Endodermal cell (in vitro differentiated cells): ENCODE measurements around the gene OR8U1. TPM values are rescaled to one million over a fixed set of nuclear protein-coding genes. Genes with fewer than 3 reads are reported as not detected.
A peak's percentile ranks its signal among the peaks of the same experiment; 100 is the strongest.
"Not testable (repeated sequence)": the region's sequence is repeated elsewhere in the genome, so short reads cannot be mapped to it uniquely, and the experiment has no call there.

ENCODE experiments used
- DNase-seq: peaks from one replicate; pipeline ENCODE4 v3.0.0-alpha.2; 2017
- H3K27ac ChIP-seq: 2 replicates; pipeline ENCODE4 v1.5.1; 2013; ENCODE audit warnings: mild to moderate bottlenecking, low read depth, low read length, moderate library complexity
- H3K27me3 ChIP-seq: 2 replicates; pipeline ENCODE4 v1.6.1; 2013; ENCODE audit warnings: mild to moderate bottlenecking, low read length, moderate library complexity; ENCODE audit not compliant: insufficient read depth, control insufficient read depth, poor library complexity, severe bottlenecking
- H3K36me3 ChIP-seq: 2 replicates; pipeline ENCODE4 v1.7.0; 2013; ENCODE audit warnings: mild to moderate bottlenecking, low read length, moderate library complexity; ENCODE audit not compliant: control insufficient read depth, insufficient read depth
- H3K4me1 ChIP-seq: one replicate; pipeline ENCODE4 v1.7.0; 2013; ENCODE audit warnings: low read length; ENCODE audit not compliant: control insufficient read depth, insufficient read depth
- H3K4me3 ChIP-seq: 2 replicates; pipeline ENCODE4 v1.5.1; 2013; ENCODE audit warnings: mild to moderate bottlenecking, low read length, moderate library complexity
- H3K9ac ChIP-seq: 2 replicates; pipeline ENCODE4 v1.6.1; 2013; ENCODE audit warnings: mild to moderate bottlenecking, low read length, moderate library complexity; ENCODE audit not compliant: poor library complexity, severe bottlenecking; ENCODE audit errors: extremely low read depth
- H3K9me3 ChIP-seq: 2 replicates; pipeline ENCODE4 v1.6.1; 2013; ENCODE audit warnings: mild to moderate bottlenecking, low read length, moderate library complexity; ENCODE audit not compliant: control insufficient read depth
- H3K27ac Mint-ChIP-seq: 2 replicates; pipeline ENCODE4 v1.8.0; 2020; ENCODE audit warnings: mixed read lengths
- H3K27me3 Mint-ChIP-seq: 2 replicates; pipeline ENCODE4 v1.8.0; 2021; ENCODE audit warnings: mild to moderate bottlenecking, mixed read lengths; ENCODE audit not compliant: insufficient read depth
- H3K36me3 Mint-ChIP-seq: 2 replicates; pipeline ENCODE4 v1.8.0; 2020; ENCODE audit warnings: low read depth, mixed read lengths
- H3K4me1 Mint-ChIP-seq: 2 replicates; pipeline ENCODE4 v1.8.0; 2020; ENCODE audit warnings: mixed read lengths
- H3K4me3 Mint-ChIP-seq: 2 replicates; pipeline ENCODE4 v1.8.0; 2020; ENCODE audit warnings: mild to moderate bottlenecking, moderate library complexity, mixed read lengths
- H3K9me3 Mint-ChIP-seq: 2 replicates; pipeline ENCODE4 v1.8.0; 2020; ENCODE audit warnings: mild to moderate bottlenecking, mixed read lengths
- WGBS, 2 experiments: methylation state at CpG; one replicate each; pipeline versions ENCODE4 v1.1.5 to v1.1.7; 2013; ENCODE audit warnings: missing lambda C conversion rate in 2 of 2, mixed read lengths in 1 of 2; ENCODE audit not compliant: insufficient coverage in 1 of 2, insufficient read length in 1 of 2; 5-methylcytosine and 5-hydroxymethylcytosine counted together
- total RNA-seq, 2 donors: library from RNA; stranded (reverse); fragmentation: NEBNext Ultra II Directional in 1 of 2; extraction: Animal tissue kit (Norgen Biotek cat#: 25700) in 1 of 2; gene quantifications; 2 replicates in 1 of 2; 3 replicates in 1 of 2; pipeline ENCODE4 v1.2.1, GENCODE V29; 2021
- TF ChIP-seq, protein P1 (sequence below): fragments of 200-600 bp; sonication (generic); conservative IDR thresholded peaks from 2 replicates; pipeline ENCODE4 v1.5.0; 2021; ENCODE audit warnings: antibody characterized with exemption, mild to moderate bottlenecking

Gene OR8U1
- total RNA-seq, 2 donors from 2014 or later: not detected

DNA sequence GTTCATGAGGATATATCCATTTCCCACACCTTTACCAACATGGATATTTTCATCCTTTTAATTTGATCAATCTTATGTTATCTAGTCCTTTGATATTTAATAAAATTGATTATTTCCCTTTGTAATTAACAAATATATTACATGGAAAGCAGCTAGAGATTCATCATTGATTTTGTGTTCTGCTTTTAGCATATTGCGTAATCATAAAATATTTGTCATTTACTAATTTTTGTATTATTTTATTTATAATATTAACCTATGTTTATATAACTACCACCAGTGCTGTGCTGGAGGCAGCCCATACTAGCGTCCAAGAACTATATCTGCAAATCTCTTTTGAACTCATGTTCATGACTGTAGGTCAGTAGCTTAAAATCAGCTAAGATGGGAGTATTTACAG, 4.7 kb downstream of the OR8U1 start:
- TF ChIP-seq, protein P1, sequence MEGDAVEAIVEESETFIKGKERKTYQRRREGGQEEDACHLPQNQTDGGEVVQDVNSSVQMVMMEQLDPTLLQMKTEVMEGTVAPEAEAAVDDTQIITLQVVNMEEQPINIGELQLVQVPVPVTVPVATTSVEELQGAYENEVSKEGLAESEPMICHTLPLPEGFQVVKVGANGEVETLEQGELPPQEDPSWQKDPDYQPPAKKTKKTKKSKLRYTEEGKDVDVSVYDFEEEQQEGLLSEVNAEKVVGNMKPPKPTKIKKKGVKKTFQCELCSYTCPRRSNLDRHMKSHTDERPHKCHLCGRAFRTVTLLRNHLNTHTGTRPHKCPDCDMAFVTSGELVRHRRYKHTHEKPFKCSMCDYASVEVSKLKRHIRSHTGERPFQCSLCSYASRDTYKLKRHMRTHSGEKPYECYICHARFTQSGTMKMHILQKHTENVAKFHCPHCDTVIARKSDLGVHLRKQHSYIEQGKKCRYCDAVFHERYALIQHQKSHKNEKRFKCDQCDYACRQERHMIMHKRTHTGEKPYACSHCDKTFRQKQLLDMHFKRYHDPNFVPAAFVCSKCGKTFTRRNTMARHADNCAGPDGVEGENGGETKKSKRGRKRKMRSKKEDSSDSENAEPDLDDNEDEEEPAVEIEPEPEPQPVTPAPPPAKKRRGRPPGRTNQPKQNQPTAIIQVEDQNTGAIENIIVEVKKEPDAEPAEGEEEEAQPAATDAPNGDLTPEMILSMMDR: no peak
- 94 to 100% methylated on average over 1 of the region's 2 CpGs for WGBS, 2 experiments
- H3K27ac ChIP-seq: no peak overlapping the region
- H3K4me1 ChIP-seq: no peaks in the 10 kb centered on the region
- Mint-ChIP-seq H3K9me3 (no peaks in the 10 kb centered on the region), H3K27me3 (no peaks in the 10 kb centered on the region), H3K27ac (no peak overlapping the region), H3K36me3 (no peaks in the 10 kb centered on the region), H3K4me3 (no peak overlapping the region), H3K4me1 (no peaks in the 10 kb centered on the region)
- DNase-seq: no peak
- H3K27me3 ChIP-seq: no peaks in the 10 kb centered on the region
- H3K36me3 ChIP-seq: no peaks in the 10 kb centered on the region
- H3K9me3 ChIP-seq: no peaks in the 10 kb centered on the region
- no peak overlapping the region for H3K4me3 ChIP-seq
- no peak overlapping the region for H3K9ac ChIP-seq

DNA sequence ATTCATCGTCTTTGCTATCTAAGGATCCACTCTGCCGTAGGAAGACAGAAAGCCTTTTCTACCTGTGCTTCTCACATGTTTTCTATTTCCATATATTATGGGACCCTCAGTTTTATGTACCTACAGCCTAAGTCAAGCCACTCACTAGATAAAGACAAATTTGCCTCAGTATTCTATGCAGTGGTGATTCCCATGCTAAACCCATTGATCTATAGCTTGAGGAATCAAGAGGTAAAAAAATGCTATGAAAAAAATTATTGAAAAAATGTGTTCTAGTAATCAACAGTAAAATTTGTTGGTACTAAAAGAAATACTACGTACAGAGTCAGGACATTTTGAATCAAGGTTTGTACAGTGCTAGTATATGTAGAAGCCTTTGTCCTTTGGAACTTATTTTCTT, 19.0 kb downstream of the OR8U1 start:
- Mint-ChIP-seq H3K4me3 (no peak overlapping the region), H3K9me3 (no peaks in the 10 kb centered on the region), H3K36me3 (no peaks in the 10 kb centered on the region), H3K27ac (no peak overlapping the region), H3K4me1 (no peaks in the 10 kb centered on the region), H3K27me3 (no peaks in the 10 kb centered on the region)
- Histone ChIP-seq H3K4me3 (no peak overlapping the region), H3K27ac (no peak overlapping the region), H3K4me1 (no peaks in the 10 kb centered on the region), H3K27me3 (no peaks in the 10 kb centered on the region), H3K36me3 (no peaks in the 10 kb centered on the region), H3K9me3 (no peaks in the 10 kb centered on the region), H3K9ac (no peak overlapping the region)
- TF ChIP-seq, protein P1: no peak
- WGBS, 2 experiments: 94 to 95% methylated on average over 3 of the region's 3 CpGs
- DNase-seq: no peak

DNA sequence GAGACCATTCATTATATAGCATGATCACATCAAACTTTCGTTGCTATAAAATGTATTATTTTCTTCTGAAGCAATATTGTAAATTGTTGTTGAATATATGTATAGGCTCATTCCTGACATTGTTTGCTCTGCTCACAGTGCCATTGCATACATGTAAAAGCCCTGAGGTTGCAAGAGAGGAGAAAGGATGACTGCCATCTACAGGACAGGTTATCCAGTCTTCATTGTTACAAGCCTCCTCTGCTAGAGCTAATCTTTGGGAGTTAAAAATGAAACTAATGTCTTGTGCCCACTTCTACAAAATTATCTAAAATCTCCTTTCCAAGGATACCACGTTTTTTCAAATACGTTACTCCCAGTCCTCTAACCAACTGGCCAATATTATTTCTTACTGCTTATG, 20.6 kb downstream of the OR8U1 start:
- no peaks in the 10 kb centered on the region for H3K36me3 ChIP-seq
- H3K4me1 ChIP-seq: no peaks in the 10 kb centered on the region
- H3K9me3 ChIP-seq: no peaks in the 10 kb centered on the region
- H3K36me3 Mint-ChIP-seq: no peaks in the 10 kb centered on the region
- no peak overlapping the region for H3K27ac Mint-ChIP-seq
- no peaks in the 10 kb centered on the region for H3K27me3 Mint-ChIP-seq
- 68 to 75% methylated on average over 2 of the region's 3 CpGs for WGBS, 2 experiments
- H3K4me1 Mint-ChIP-seq: no peaks in the 10 kb centered on the region
- no peak overlapping the region for H3K9ac ChIP-seq
- no peak overlapping the region for H3K4me3 ChIP-seq
- H3K9me3 Mint-ChIP-seq: no peaks in the 10 kb centered on the region
- no peaks in the 10 kb centered on the region for H3K27me3 ChIP-seq
- no peak overlapping the region for H3K27ac ChIP-seq
- DNase-seq: no peak
- no peak overlapping the region for H3K4me3 Mint-ChIP-seq
- TF ChIP-seq, protein P1: peak; percentile 74

DNA sequence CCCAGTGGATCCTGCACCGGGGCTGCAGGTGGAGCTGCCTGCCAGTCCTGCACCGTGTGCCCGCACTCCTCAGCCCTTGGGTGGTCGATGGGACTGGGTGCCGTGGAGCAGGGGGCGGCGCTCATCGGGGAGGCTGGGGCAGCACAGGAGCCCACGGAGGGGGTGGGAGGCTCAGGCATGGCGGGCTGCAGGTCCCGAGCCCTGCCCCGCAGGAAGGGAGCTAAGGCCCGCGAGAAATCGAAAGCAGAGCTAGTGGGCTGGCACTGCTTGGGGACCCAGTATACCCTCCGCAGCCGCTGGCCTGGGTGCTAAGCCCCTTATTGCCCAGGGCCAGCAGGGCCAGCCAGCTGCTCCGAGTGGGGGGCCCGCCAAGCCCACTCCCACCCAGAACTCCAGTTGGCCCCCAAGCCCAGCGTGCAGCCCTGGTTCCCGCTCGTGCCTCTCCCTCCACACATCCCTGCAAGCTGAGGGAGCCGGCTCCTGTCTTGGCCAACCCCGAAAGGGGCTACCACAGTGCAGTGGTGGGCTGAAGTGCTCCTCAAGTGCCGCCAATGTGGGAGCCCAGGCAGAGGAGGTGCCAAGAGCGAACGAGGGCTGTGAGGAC, 26.5 kb downstream of the OR8U1 start:
- not testable (repeated sequence) for H3K4me3 Mint-ChIP-seq, H3K9me3 ChIP-seq, H3K27ac Mint-ChIP-seq, H3K9me3 Mint-ChIP-seq, H3K4me3 ChIP-seq, H3K36me3 ChIP-seq, H3K4me1 ChIP-seq, DNase-seq, H3K4me1 Mint-ChIP-seq, H3K27me3 ChIP-seq, H3K27ac ChIP-seq, H3K36me3 Mint-ChIP-seq, H3K9ac ChIP-seq, H3K27me3 Mint-ChIP-seq
- 90 to 100% methylated on average over 6 to 27 of the region's 27 CpGs for WGBS, 2 experiments
